C1 segment of cervical spinal cord (tissue), 14 donors: ENCODE measurements around the gene UQCRQ.

Experiments
- DNase-seq, 14 donors: peaks; one replicate each; lab custom pipeline; 2025; lab: John Stamatoyannopoulos, UW

Gene UQCRQ

GRCh38 chr5:132870801-132871200 is 4.4 kb downstream of the UQCRQ start:
- DNase-seq, result no peak

DNA sequence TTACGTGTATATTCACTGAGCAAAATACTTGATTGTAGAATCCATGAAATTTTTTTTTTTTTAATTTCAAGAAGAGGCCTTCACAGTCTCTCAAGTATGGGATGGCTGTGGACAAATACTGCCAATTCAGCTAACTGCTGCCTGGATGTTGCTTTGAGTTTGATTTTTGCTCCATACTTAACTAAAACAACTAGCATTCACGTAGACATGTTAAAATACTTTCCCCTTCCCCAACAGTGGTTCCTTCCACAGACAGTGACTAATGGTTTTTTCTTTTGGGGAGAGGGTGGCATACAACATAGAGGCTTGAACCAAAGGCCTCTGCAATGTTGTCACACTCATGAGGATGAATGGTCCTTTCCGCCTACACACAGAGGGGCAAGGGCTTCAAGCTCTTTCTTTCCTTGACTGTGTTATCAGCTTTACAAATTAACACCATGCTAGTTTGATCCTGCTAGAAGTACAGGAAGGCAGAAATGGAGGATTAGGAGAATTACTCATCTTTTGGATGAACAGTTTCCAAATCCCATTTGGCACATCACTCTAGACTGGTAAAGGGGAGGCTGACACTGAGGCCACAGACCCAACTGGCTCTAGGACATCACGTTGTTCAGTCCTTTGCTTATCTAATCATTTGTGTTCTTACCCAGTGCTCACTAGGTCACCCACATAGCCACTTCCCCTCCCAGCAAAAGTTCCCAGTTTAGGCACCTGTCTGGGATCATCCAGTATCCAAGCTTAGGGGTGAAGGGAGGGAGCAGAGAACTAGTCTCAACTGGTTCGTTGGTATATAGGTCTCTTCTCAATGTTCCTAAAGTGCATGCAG is 5.2 kb downstream of the UQCRQ start:
- DNase-seq, result no peak

DNA sequence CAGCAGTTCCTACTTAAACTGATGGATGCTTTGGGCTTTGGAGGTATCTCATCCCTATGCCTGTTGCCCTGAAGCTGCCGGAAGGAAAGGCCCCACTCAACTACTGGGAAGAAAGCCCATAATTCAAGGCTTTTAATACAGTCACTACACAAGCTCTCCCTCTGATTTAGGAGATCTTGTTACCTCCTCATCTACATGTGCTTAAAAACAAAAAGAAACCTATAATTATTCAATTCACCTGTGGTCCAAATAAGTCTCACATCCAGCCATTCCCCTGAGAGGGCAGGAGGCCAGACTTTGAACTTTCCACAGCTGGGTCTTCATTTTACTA is 6.3 kb downstream of the UQCRQ start:
- no peak for DNase-seq

DNA sequence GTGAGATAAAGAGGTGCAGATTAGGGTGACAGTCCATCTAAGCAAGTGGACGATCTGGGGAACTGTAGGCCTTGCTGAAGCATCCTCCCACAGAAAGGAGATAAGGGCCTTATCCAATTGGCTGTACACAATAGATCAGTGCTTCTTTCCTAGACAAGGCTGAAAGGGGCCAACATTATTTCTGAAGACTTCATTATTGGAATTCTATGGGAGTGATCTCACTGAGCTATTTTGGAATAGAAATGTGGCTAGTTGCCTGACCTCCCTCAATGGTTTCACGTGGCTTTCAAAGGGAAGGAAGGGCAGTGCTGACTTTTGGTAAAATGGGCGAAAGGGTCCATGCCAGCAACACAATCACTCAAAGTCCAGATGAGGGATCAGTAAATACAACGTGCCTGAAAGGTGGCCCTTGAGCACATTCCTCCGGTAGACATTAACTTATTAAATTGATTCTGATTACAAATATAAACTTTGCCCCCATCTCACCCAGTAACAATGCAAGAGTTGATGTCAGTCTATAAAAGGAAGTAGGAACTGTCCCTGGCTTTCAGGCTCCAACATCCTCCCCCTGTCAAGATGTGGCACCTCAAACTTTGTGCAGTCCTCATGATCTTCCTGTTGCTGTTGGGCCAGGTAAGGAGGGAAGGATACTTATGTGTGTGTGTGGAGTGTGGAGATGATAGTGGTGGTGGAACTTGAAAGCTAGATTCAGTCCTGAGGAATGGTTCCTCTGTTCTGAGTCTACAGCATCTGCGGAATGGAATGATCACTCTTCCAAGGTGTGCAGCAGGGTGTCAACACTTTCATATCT is 6.9 kb downstream of the UQCRQ start, which contains the start of gene LEAP2:
Gene LEAP2, plus strand, starts transcription at position 550 of the 811 bp plus-strand sequence. Its CDS starts 27 bp downstream, at position 577.
- no peak for DNase-seq

- no peak for DNase-seq
Observed at GRCh38 chr5:132873930-132874271, 7.5 kb downstream of the UQCRQ start.

DNA sequence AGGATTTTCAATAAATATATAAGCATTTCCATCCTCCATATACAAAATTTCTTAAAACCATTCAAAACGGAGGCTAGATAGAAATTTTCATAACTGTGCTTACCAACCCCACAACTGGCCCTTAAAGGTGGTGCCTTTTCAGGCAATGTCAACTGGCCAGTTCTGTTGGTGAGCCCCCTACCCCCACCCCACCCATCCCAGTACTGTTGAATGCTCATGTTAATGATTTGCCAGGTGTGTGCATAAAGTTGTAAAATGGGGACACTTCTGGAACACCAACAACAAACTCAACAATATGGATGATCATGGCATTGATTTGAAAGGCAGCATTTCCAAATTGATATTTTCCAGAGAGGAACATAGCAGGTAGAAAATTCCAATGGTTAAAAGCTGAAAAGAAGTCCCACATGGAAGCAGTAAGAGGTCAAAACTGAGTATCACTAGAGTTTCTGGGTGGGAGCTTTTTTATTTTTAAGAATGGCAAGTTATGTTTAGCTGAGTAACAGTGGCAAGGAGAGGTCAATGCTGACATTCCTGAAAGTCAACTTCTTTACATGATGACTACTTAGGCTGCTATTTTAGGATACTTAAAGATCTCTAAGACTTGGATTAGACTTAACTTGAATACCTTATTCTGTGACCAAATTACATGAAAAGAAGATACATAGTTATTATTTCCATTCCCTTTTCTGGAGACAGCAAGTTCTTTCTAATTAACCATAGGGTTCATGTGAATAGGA is 9.7 kb downstream of the UQCRQ start:
- no peak for DNase-seq

DNA sequence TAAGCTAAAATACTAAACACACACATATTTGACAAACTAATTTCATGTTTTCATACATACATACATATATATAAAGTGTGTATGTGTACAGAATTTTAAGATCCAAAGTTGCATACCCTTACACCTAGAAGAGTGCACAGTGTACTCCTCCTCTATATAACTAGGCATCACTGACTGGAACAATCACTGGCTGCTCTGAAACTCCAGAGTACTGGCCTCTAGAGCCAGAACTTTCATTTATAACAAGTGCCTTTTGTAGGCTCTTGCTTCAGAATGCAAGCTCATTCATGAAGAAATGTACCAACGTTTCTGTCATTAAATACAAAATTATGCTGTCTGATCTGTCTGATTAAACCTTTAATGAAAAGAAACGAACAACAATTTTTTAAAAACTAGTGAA is 11.0 kb downstream of the UQCRQ start:
- peak in 1 of 14 donors; percentile 6 for DNase-seq

DNA sequence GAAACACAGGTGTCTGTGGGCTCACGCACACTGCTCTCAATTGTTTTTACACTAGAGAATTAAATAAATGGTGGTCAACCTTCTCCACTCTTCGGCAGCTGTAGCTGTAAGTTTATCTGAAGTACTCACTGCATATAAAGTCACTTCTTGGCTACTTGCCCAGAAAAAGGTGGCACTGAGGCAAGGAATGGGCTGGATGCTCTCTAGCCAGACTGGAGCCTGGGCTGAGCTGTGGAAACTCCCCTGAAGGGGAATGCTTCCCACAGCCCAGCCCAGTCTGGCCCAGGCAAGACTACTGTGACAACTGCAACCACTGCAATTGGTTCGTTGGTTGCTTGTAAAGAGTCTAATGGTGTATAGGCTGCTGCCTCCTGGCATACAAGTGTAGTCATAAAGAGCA is 11.5 kb downstream of the UQCRQ start:
- peak in 4 of 14 donors; percentile 5 to 25 (median 10) for DNase-seq

DNA sequence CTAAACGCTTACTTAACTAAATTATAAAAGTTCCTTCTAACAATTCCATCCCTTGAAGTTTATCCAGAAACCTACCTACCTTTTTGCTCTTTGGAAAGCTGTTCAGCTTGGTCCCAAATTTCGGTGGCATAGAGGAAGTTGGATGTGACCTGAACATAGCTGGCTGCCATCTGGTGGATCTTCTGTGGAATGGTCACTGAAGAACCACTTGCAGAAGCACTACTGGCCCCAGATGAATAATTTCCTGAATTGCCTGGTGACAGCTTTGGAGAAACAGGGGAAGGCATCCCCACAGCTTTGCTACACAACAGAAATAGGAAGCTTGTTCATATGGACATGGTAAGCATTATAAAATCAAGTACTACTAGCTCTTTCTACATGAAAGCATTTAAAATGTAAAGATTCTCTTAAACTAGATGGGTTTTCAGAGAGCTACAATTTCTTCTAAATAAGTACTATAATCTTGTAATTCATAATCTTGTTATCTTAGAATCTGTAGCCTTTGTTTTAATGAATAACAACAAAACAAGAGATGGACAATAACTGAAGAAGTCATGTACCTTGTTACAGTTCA is 16.9 kb downstream of the UQCRQ start:
- peak in 10 of 14 donors; percentile 9 to 41 (median 16) for DNase-seq

DNA sequence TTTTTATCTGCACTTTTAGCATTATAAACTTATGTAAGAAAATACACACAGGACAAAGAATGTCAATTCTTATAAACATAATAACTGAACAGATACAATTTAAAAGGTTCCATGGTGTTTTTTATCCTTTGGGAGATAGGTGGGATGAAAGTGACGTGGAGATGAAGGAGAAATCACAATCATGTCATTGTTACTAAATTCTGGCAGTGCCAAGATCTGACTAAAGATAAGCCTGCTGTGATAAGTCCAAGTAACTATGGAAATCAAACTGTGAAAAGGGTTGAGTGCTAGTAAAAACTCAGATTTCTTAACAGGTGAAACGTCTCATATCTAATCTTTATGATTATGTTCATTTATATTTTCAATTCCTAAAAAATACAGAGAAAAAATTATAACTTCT is 18.1 kb downstream of the UQCRQ start:
- no peak for DNase-seq

DNA sequence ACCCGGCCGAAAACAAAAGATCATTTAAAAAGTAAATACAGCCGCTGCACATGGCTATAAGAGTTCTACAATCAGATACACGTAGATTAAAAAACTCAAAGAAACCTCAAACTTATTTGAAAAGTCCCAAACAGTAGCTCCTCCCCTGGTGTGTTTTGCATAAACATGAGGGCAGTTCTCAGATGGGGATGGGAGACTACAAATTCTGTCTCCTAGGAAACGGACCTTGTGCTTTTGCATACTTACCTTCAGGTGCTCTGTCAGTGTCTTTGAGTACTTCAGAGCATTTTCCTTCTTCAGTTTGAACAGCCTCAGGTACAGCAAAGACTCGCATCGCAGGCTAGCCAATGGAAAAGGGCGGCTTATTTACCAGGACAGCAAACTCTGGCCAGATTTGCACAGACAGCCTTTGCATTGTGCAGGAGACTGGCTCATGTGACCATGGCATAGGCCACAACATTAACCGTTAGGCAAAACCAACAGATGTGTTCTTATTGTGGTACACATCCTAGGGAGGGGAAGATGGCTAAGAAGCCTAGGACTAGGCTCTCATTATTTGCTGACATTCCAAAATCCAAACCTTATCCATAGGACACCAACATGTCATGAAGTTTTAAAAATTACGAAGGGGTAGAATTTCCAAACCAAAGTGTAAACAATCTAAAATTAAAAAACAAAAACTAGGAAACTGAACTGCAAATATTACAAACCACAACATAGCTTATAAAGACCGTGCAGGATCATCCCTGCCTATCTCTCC is 19.8 kb downstream of the UQCRQ start:
- no peak for DNase-seq

- no peak for DNase-seq
Observed at GRCh38 chr5:132887283-132887682, 20.8 kb downstream of the UQCRQ start.

DNA sequence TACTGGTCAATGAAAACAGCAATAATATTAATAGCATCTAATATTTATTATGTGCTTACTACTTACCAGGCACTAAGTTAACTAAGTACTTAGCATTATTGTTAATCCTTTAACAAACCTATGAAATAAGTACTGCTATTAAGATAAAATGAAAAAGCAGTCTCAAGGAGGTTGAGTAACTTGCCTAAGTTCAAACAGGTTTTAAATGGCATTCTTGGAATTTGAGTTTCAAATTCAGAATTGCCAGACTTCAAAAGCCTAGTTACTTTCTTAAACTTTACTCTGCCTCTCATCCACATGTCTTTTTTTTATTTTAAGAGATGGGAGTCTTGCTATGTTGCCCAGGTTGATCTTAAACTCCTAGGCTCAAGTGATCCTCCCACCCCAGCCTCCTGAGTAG is 23.1 kb downstream of the UQCRQ start:
- no peak for DNase-seq

- no peak for DNase-seq
Observed at GRCh38 chr5:132890817-132891216, 24.4 kb downstream of the UQCRQ start.

DNA sequence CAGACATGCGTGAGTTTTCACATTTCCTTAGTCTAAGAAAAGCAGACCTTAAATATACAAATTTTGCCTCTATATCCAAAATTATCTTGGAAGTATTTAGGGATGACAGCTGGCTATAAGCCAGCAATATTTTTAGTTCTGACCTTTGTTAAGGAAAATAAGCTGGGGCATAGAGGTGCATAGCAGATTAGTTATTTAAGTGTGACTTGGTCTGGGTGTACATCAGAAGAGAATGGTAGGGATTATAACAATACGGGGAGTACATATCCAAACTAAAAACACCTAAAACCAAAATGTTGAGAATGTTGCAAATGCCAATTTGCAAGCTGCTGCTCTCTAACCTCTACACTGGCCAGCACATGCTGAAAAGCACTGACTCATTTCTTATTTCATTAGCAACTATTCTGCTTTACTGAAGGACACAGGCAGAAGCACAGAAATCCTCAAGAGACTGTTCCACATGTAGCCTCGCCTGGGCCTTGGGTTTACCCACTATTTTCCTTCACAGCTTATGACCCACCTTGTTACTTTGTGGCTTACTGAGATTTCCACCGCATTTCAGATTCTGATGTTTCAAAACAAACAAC is 29.4 kb downstream of the UQCRQ start:
- DNase-seq, result no peak

GRCh38 chr5:132896685-132897084 is 30.2 kb downstream of the UQCRQ start:
- no peak for DNase-seq

DNA sequence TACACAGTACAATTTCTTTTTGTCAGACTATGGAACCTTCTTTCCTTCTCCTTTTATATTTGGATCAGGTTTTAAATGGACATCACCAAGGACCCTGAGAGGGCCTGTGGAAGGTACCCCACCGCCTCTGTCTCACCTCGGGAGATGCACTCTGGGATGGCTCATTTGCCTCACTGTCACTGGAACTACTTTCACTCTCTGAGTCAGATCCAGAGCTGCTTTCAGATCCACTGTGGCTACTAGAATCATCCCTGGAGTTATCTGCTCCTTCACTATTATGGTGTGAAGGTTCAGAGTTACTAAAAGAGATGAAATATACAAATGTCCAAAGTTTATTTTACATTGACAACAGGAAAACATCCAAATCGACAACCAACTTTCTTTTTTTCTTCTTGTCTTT is 31.7 kb downstream of the UQCRQ start:
- DNase-seq, result no peak

DNA sequence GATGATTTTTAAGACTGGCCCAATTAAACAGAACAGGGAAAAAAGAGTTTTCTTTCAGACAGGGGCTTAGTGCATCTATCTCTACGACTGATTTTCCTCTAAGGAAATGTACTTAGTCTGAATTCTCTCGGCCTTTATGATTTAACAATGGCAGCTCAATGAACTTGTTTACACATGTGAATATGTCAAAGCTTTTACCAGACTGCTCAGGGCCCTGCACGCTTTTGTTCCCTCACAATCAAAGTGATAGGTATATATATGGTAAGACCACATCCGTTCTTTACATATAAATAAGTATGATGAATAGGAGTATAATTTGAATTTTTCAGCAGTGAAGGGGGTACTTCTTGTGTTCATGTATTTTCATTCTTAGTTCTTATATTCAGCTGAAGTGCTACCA is 34.6 kb downstream of the UQCRQ start:
- no peak for DNase-seq

- DNase-seq, result no peak
Observed at GRCh38 chr5:132901730-132902129, 35.3 kb downstream of the UQCRQ start.

- no peak for DNase-seq
Observed at GRCh38 chr5:132905938-132906337, 39.5 kb downstream of the UQCRQ start.

- DNase-seq, result no peak
Observed at GRCh38 chr5:132907161-132907560, 40.7 kb downstream of the UQCRQ start.
